Left lung (tissue), 10 donors: Measurements from ENCODE around the gene TEAD1. TPM values are rescaled to one million over a fixed set of nuclear protein-coding genes. Genes with fewer than 3 reads are reported as not detected.

Source experiments
- ATAC-seq: fragments of 200-7000 bp; cut with Tn5 transposase; one replicate; pipeline ENCODE4 v1.9.1; 2020; ENCODE audit warnings: moderate library complexity
- DNase-seq, 4 donors: peaks; one replicate each; pipeline ENCODE4 v3.0.0-alpha.2; 2013 to 2020
- H3K27ac ChIP-seq, 2 donors: fragments of 200-600 bp; sonication (generic) in 1 of 2; one replicate each; pipeline versions ENCODE4 v1.5.0 to v1.8.0; 2020 to 2021
- H3K27me3 ChIP-seq, 2 donors: fragments of 200-600 bp; sonication (generic) in 1 of 2; one replicate each; pipeline versions ENCODE4 v1.5.0 to v1.8.0; 2020 to 2021
- H3K36me3 ChIP-seq, 2 donors: fragments of 200-600 bp; sonication (generic) in 1 of 2; one replicate each; pipeline versions ENCODE4 v1.5.0 to v1.8.0; 2020 to 2021
- H3K4me1 ChIP-seq, 2 donors: fragments of 200-600 bp; one replicate each; pipeline ENCODE4 v1.8.0; 2021
- H3K4me3 ChIP-seq, 2 donors: fragments of 200-600 bp; sonication (generic) in 1 of 2; one replicate each; pipeline versions ENCODE4 v1.5.0 to v1.8.0; 2020 to 2021; ENCODE audit warnings: mild to moderate bottlenecking in 1 of 2
- H3K9me3 ChIP-seq, 2 donors: fragments of 200-600 bp; sonication (generic) in 1 of 2; one replicate each; pipeline versions ENCODE4 v1.5.0 to v1.8.0; 2020 to 2021
- intact Hi-C, 2 donors: fragments of 100-400 bp; cut with DNase I; formaldehyde crosslinking; loops; one replicate each; pipeline versions ENCODE4 v1.11.2 to v1.14.2; 2022
- polyA plus RNA-seq, 6 donors: library from polyadenylated mRNA; unstranded; fragments of 120-200 nt; gene quantifications; one replicate each; pipeline ENCODE4 v1.2.1, GENCODE V29; 2013; ENCODE audit not compliant: insufficient read length in 6 of 6
- total RNA-seq, 2 donors: library from RNA; stranded (reverse); fragmentation: NEBNext Ultra II Directional; extraction: Animal tissue kit (Norgen Biotek cat#: 25700); gene quantifications; one replicate each; pipeline ENCODE4 v1.2.1, GENCODE V29; 2021
- TF ChIP-seq, protein P1 (sequence below), 2 donors: fragments of 200-600 bp; sonication (generic) in 1 of 2; IDR thresholded peaks; one replicate each; pipeline versions ENCODE4 v1.5.0 to v1.8.0; 2021; ENCODE audit warnings: antibody characterized with exemption in 2 of 2
- donor health status: DM: no; HTN: yes; CAD: no.
- donor health status: DM: no; HTN: no; CAD: no.

The TEAD1 gene
- total and polyA plus RNA-seq, 8 donors, result 58.1 to 106 (median 86.9) TPM

DNA sequence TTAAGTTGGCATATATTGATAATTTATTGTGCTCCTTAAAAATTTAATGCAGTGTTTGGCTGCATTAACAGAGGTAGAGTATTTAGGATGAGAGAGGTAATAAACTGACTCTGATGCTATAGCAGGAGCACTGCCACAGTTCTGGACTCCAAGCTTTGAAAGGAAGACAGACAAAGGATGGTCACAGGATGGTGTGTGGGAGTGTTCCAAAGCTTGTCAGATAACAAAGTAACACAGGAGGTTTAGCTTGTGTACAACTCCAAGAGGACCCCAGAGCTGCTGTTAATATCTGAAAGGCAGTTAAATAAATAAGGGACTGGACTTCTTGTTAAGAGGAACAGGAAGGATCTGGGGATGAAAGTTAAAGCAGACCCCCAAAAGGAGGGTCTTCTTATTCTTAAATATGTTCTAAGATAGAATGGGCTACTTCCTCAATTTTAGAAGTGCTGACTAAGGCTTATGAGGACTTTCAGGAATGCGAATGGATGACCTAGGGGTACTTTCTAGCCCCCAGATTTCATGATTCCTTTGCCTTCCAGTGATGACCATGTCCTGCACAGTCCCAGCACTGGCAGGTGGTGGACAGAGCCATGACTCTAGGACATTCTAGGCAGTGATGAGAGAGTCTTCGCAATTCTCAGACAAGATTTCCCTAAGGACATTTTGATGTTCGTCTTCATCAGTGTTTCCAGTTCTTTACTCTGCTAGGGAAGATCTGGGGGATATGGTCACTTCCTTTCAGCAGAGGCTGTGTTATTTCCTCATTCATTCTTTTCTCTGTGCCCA, 185.8 kb downstream of the TEAD1 start:
- H3K4me1 ChIP-seq, result no peaks in the 10 kb centered on the region
- no peak overlapping the region for H3K4me3 ChIP-seq
- TF ChIP-seq, protein P1, sequence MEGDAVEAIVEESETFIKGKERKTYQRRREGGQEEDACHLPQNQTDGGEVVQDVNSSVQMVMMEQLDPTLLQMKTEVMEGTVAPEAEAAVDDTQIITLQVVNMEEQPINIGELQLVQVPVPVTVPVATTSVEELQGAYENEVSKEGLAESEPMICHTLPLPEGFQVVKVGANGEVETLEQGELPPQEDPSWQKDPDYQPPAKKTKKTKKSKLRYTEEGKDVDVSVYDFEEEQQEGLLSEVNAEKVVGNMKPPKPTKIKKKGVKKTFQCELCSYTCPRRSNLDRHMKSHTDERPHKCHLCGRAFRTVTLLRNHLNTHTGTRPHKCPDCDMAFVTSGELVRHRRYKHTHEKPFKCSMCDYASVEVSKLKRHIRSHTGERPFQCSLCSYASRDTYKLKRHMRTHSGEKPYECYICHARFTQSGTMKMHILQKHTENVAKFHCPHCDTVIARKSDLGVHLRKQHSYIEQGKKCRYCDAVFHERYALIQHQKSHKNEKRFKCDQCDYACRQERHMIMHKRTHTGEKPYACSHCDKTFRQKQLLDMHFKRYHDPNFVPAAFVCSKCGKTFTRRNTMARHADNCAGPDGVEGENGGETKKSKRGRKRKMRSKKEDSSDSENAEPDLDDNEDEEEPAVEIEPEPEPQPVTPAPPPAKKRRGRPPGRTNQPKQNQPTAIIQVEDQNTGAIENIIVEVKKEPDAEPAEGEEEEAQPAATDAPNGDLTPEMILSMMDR (IDR thresholded peaks at IDR 0.05), result no peak
- ATAC-seq, result no peak
- no peaks in the 10 kb centered on the region for H3K9me3 ChIP-seq
- H3K27me3 ChIP-seq, result peaks cover 0 to 22% of the 10 kb centered on the region in 2 donors
- no peak overlapping the region for H3K27ac ChIP-seq
- H3K36me3 ChIP-seq, result no peaks in the 10 kb centered on the region
- no peak for DNase-seq
- intact Hi-C loops, result no loop called here

DNA sequence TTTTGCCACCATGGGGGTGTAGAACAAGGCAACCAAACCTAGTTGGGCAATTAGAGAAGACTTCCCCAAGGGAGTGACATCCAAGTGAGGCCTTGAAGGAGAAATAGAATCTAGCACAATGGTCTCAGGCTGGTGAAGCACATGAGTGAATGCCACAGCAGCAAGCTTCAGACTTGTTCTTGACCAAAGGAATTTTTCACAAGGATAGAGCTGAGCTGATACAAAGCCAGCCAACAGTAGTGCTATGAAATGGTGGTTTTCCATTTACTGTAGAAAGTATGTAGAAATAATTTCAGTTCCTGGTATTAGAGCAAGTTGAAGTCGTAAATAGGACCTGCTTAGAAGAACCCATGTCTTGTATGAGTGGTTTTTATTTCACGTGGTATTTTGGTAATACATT, 186.6 kb downstream of the TEAD1 start:
- H3K27ac ChIP-seq, result no peak overlapping the region
- no peaks in the 10 kb centered on the region for H3K4me1 ChIP-seq
- intact Hi-C loops, result no loop called here
- H3K4me3 ChIP-seq, result no peak overlapping the region
- TF ChIP-seq, protein P1 (IDR thresholded peaks at IDR 0.05), result no peak
- no peaks in the 10 kb centered on the region for H3K36me3 ChIP-seq
- ATAC-seq (no peak), DNase-seq (no peak)
- H3K9me3 ChIP-seq, result no peaks in the 10 kb centered on the region
- peaks cover 0 to 22% of the 10 kb centered on the region in 2 donors for H3K27me3 ChIP-seq

DNA sequence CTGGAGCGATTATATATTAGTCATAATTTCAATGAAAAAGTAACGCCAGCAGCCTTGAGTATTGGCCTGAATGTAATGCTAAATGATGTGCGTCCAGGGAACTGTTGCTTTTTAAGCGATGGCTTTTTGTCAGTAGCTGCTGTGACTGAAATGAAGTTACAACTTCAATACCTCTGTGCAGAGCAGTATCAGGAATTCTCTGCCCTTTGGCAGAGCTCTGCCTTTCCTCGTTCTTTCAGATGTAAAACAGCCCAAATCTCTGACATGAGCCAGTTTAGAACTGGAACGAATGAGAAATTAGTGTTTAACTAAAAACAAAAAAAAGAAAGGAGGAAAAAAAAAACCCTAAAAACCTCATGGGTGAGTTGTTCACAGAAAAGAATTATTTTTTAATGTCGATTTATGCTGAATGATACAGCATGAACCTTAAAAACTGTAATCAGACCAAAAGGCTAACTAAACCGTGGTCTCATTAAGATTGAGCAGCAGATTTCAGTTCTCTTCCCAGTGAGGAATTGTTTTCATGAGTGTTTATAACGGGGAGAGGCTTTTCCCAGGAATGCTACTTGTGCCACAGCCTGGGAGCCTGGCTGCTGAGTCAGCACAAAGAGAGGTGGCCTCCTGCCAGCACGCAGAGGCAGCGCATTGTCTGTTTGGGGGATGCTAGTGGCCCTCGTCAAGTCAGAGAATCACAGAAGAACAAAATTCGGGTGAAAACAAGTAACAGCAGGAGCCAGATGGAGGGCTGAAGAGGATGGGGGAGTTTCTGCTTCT, 188.7 kb downstream of the TEAD1 start:
- Histone ChIP-seq H3K36me3 (no peaks in the 10 kb centered on the region), H3K4me1 (no peaks in the 10 kb centered on the region), H3K27me3 (peaks cover 0 to 22% of the 10 kb centered on the region in 2 donors), H3K27ac (peak overlapping the region in 1 of 2 donors; percentile 57), H3K9me3 (no peaks in the 10 kb centered on the region), H3K4me3 (no peak overlapping the region)
- intact Hi-C loops, result no loop called here
- DNase-seq (peak in 3 of 4 donors; percentile 50 to 91 (median 78)), ATAC-seq (peak; percentile 43)
- TF ChIP-seq, protein P1 (IDR thresholded peaks at IDR 0.05), result no peak

DNA sequence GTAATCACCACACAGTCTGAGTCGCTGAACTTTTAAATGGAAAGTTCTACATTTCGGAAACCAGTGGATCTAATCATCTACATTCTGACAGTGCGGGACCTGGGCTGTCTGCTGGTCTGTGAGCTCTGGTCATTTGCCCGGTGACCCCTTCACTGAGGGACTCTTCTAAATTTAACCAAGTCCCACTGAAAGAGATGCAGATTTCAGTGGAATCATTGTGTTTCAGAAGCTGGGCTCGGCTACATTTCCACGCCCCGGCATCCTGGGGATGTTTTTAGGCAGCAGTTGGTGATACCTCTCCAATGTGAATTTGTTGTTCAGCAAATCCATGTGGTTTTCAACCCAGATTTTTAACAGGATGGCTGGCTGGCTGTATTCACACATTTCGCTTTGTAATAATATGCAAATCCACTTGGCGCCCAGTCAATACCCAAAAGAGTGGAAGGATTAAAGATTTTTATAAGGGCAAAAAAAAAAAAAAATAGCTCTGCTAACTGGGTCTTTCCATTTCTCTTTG, 189.4 kb downstream of the TEAD1 start:
- TF ChIP-seq, protein P1 (IDR thresholded peaks at IDR 0.05), result no peak
- intact Hi-C loops, result no loop called here
- ATAC-seq (peak; percentile 18), DNase-seq (no peak)
- Histone ChIP-seq H3K4me3 (no peak overlapping the region), H3K9me3 (no peaks in the 10 kb centered on the region), H3K36me3 (no peaks in the 10 kb centered on the region), H3K27ac (peak overlapping the region in 1 of 2 donors; percentile 57), H3K4me1 (no peaks in the 10 kb centered on the region), H3K27me3 (peaks cover 0 to 22% of the 10 kb centered on the region in 2 donors)
